ENCODE data around the gene CDR2.

GRCh38 chr16:22356930-22357634 is 17.3 kb downstream of the CDR2 start:
- TF ChIP-seq GLI4 (tag by site-specific recombination; IDR thresholded peaks at IDR 0.05) (no peak), FEZF1 (tag by site-specific recombination; IDR thresholded peaks at IDR 0.05) (no peak), ZNF654 (tag by site-specific recombination; IDR thresholded peaks at IDR 0.05; ENCODE audit: low read depth) (no peak), CTCF (tag by site-specific recombination; IDR thresholded peaks at IDR 0.05) (no peak), ZNF335 (tag by site-specific recombination; conservative IDR thresholded peaks at IDR 0.05) (no peak), ZNF830 (tag by site-specific recombination; IDR thresholded peaks at IDR 0.05; ENCODE audit: low read depth) (no peak), ZNF311 (tag by site-specific recombination; IDR thresholded peaks at IDR 0.05; ENCODE audit: borderline replicate concordance) (no peak), ZNF274 (IDR thresholded peaks at IDR 0.05; ENCODE audit: low read length) (no peak), ZNF274 (tag by site-specific recombination; IDR thresholded peaks at IDR 0.05; ENCODE audit: borderline replicate concordance) (no peak)
